ENCODE results near the gene CAMP.

The CAMP gene

DNA sequence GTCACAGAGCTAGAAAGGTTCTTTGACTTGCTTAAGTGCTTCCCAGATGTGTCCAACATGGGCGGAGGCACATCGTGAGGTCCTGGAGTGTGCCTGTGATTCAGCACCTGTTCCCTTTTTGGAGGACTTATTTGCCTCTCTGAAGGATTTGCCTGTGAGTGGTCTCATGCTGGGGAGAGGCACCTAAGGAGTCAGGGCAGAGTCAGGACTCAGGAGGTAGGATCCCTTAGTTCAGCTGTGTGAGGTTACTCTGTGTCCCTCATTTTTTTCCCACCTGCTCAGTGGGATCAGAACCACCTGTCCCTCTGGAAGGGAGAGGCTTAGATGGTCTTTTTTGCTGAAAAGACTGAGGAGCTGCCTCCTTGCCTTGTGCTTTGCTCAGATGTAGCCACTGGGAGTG is 20.6 kb downstream of the CAMP start:
- no peak overlapping the region for H3K27ac ChIP-seq (replicated peaks)
- TF ChIP-seq, protein P1, sequence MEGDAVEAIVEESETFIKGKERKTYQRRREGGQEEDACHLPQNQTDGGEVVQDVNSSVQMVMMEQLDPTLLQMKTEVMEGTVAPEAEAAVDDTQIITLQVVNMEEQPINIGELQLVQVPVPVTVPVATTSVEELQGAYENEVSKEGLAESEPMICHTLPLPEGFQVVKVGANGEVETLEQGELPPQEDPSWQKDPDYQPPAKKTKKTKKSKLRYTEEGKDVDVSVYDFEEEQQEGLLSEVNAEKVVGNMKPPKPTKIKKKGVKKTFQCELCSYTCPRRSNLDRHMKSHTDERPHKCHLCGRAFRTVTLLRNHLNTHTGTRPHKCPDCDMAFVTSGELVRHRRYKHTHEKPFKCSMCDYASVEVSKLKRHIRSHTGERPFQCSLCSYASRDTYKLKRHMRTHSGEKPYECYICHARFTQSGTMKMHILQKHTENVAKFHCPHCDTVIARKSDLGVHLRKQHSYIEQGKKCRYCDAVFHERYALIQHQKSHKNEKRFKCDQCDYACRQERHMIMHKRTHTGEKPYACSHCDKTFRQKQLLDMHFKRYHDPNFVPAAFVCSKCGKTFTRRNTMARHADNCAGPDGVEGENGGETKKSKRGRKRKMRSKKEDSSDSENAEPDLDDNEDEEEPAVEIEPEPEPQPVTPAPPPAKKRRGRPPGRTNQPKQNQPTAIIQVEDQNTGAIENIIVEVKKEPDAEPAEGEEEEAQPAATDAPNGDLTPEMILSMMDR (IDR thresholded peaks at IDR 0.05; ENCODE audit: insufficient read depth, low read length), result no peak
- TF ChIP-seq POLR2AphosphoS5 (IDR thresholded peaks at IDR 0.05; ENCODE audit: low read depth) (no peak), GABPA (IDR thresholded peaks at IDR 0.05; ENCODE audit: low read depth) (no peak), SPI1 (IDR thresholded peaks at IDR 0.05; ENCODE audit: borderline replicate concordance, low read depth) (no peak)
- TF ChIP-seq, protein P2, sequence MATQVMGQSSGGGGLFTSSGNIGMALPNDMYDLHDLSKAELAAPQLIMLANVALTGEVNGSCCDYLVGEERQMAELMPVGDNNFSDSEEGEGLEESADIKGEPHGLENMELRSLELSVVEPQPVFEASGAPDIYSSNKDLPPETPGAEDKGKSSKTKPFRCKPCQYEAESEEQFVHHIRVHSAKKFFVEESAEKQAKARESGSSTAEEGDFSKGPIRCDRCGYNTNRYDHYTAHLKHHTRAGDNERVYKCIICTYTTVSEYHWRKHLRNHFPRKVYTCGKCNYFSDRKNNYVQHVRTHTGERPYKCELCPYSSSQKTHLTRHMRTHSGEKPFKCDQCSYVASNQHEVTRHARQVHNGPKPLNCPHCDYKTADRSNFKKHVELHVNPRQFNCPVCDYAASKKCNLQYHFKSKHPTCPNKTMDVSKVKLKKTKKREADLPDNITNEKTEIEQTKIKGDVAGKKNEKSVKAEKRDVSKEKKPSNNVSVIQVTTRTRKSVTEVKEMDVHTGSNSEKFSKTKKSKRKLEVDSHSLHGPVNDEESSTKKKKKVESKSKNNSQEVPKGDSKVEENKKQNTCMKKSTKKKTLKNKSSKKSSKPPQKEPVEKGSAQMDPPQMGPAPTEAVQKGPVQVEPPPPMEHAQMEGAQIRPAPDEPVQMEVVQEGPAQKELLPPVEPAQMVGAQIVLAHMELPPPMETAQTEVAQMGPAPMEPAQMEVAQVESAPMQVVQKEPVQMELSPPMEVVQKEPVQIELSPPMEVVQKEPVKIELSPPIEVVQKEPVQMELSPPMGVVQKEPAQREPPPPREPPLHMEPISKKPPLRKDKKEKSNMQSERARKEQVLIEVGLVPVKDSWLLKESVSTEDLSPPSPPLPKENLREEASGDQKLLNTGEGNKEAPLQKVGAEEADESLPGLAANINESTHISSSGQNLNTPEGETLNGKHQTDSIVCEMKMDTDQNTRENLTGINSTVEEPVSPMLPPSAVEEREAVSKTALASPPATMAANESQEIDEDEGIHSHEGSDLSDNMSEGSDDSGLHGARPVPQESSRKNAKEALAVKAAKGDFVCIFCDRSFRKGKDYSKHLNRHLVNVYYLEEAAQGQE (IDR thresholded peaks at IDR 0.05; ENCODE audit: insufficient replicate concordance, low read depth), result no peak
- no peak overlapping the region for H3K4me3 ChIP-seq (replicated peaks; ENCODE audit: insufficient read depth, low read length)
- no peak for DNase-seq (ENCODE audit: low read depth in 1 of 2, low spot score in 1 of 2)
- H3K27me3 ChIP-seq (ENCODE audit: insufficient read depth, poor library complexity, severe bottlenecking), result no peaks in the 10 kb centered on the region

DNA sequence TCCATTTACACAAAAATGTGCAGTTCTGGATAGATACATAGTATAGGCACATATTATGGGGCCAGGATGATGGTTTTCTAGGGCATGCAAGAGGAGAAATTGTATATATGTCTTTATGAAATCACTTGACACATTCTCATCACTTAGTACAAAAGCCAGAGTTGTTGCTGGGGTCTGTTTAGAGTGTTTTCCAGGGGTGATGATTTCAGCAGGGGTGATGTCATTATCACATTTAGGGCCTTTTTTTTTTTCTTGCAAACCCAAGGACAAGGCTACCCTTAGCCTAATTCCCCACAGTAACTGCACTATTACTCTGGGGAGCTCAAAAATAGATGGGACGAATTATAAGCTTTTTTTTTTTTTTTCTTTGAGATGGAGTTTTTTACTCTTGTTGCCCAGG is 21.2 kb downstream of the CAMP start:
- no peaks in the 10 kb centered on the region for H3K27me3 ChIP-seq (ENCODE audit: insufficient read depth, poor library complexity, severe bottlenecking)
- no peak overlapping the region for H3K27ac ChIP-seq (replicated peaks)
- TF ChIP-seq, protein P2 (IDR thresholded peaks at IDR 0.05; ENCODE audit: insufficient replicate concordance, low read depth), result no peak
- TF ChIP-seq, protein P1 (IDR thresholded peaks at IDR 0.05; ENCODE audit: insufficient read depth, low read length), result no peak
- TF ChIP-seq GABPA (IDR thresholded peaks at IDR 0.05; ENCODE audit: low read depth), result no peak
- no peak for TF ChIP-seq POLR2AphosphoS5 (IDR thresholded peaks at IDR 0.05; ENCODE audit: low read depth)
- TF ChIP-seq SPI1 (IDR thresholded peaks at IDR 0.05; ENCODE audit: borderline replicate concordance, low read depth), result no peak
- no peak overlapping the region for H3K4me3 ChIP-seq (replicated peaks; ENCODE audit: insufficient read depth, low read length)
- DNase-seq (ENCODE audit: low read depth in 1 of 2, low spot score in 1 of 2), result no peak

DNA sequence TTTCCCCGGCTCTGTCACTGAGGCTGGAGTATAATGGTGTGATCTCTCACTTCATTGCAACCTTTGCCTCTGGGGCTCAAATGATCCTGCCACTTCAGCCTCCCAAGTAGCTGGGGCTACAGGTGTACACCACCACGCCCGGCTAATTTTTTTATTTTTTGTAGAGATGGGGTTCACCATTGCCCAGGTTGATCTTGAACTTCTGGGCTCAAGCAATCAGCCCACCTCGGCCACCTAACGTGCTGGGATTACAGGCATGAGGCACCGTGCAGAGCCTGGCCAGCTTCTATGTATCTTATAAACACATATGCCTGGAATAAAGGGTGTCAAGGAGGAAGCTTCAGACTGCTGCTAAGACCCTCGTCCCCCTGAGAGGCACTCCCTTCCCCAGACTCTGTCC is 21.8 kb downstream of the CAMP start:
- TF ChIP-seq POLR2AphosphoS5 (IDR thresholded peaks at IDR 0.05; ENCODE audit: low read depth) (no peak), SPI1 (IDR thresholded peaks at IDR 0.05; ENCODE audit: borderline replicate concordance, low read depth) (no peak), GABPA (IDR thresholded peaks at IDR 0.05; ENCODE audit: low read depth) (no peak)
- TF ChIP-seq, protein P1 (IDR thresholded peaks at IDR 0.05; ENCODE audit: insufficient read depth, low read length), result no peak
- TF ChIP-seq, protein P2 (IDR thresholded peaks at IDR 0.05; ENCODE audit: insufficient replicate concordance, low read depth), result no peak
- DNase-seq (ENCODE audit: low read depth in 1 of 2, low spot score in 1 of 2), result no peak
- Histone ChIP-seq H3K27ac (replicated peaks) (no peak overlapping the region), H3K27me3 (ENCODE audit: insufficient read depth, poor library complexity, severe bottlenecking) (no peaks in the 10 kb centered on the region), H3K4me3 (replicated peaks; ENCODE audit: insufficient read depth, low read length) (no peak overlapping the region)

Measured in HL-60 (cell line).